GM23248 (cell line): Measurements from ENCODE around the gene ENG. TPM values are rescaled to one million over a fixed set of nuclear protein-coding genes. Genes with fewer than 3 reads are reported as not detected.

Experiments used
- DNase-seq: peaks from one replicate; pipeline ENCODE4 v3.0.0-alpha.2; 2015
- H2AFZ ChIP-seq: fragments of 200-600 bp; sonication (generic); 2 replicates; pipeline ENCODE4 v1.6.1; 2016; ENCODE audit warnings: antibody characterized with exemption
- H3F3A ChIP-seq: fragments of 200-600 bp; sonication (generic); 2 replicates; pipeline ENCODE4 v1.6.1; 2016; ENCODE audit warnings: mild to moderate bottlenecking, antibody characterized with exemption, mixed run types; ENCODE audit not compliant: insufficient read depth
- H3K27ac ChIP-seq: fragments of 200-600 bp; sonication (generic); 2 replicates; pipeline ENCODE4 v1.5.1; 2016; ENCODE audit warnings: mild to moderate bottlenecking
- H3K27me3 ChIP-seq: fragments of 200-600 bp; sonication (generic); replicated peaks from 2 replicates; pipeline ENCODE4 v1.6.1; 2016; ENCODE audit warnings: mild to moderate bottlenecking; ENCODE audit not compliant: insufficient read depth
- H3K36me3 ChIP-seq: fragments of 200-600 bp; sonication (generic); 2 replicates; pipeline ENCODE4 v1.6.1; 2016; ENCODE audit warnings: low read depth, mild to moderate bottlenecking
- H3K4me1 ChIP-seq: fragments of 200-600 bp; sonication (generic); 2 replicates; pipeline ENCODE4 v1.6.1; 2016; ENCODE audit warnings: mild to moderate bottlenecking; ENCODE audit not compliant: insufficient read depth
- H3K4me2 ChIP-seq: fragments of 200-600 bp; sonication (generic); one replicate; pipeline ENCODE4 v1.6.1; 2016; ENCODE audit warnings: mild to moderate bottlenecking; ENCODE audit not compliant: unreplicated experiment
- H3K4me3 ChIP-seq: fragments of 200-600 bp; sonication (generic); 2 replicates; pipeline ENCODE4 v1.5.1; 2016; ENCODE audit warnings: mild to moderate bottlenecking
- H3K79me2 ChIP-seq: fragments of 200-600 bp; sonication (generic); 2 replicates; pipeline ENCODE4 v1.6.1; 2016; ENCODE audit warnings: mild to moderate bottlenecking; ENCODE audit not compliant: insufficient read depth
- H3K9ac ChIP-seq: fragments of 200-600 bp; sonication (generic); 2 replicates; pipeline ENCODE4 v1.6.1; 2016; ENCODE audit warnings: mild to moderate bottlenecking
- H3K9me2 ChIP-seq: fragments of 200-600 bp; sonication (generic); 2 replicates; pipeline ENCODE4 v1.6.1; 2016; ENCODE audit warnings: mixed run types, mild to moderate bottlenecking, moderate library complexity; ENCODE audit not compliant: insufficient read depth
- H3K9me3 ChIP-seq: fragments of 200-600 bp; sonication (generic); one replicate; pipeline ENCODE4 v1.6.1; 2017; ENCODE audit warnings: low read depth
- H4K20me1 ChIP-seq: fragments of 200-600 bp; sonication (generic); 2 replicates; pipeline ENCODE4 v1.6.0; 2016; ENCODE audit not compliant: insufficient read depth
- EZH2 ChIP-seq: fragments of 200-600 bp; sonication (generic); IDR thresholded peaks from 2 replicates; pipeline ENCODE4 v1.6.1; 2018; ENCODE audit warnings: antibody characterized with exemption, mild to moderate bottlenecking; ENCODE audit not compliant: insufficient read depth, poor library complexity, severe bottlenecking
- EZH2phosphoT487 ChIP-seq: fragments of 200-600 bp; sonication (generic); IDR thresholded peaks from 2 replicates; pipeline ENCODE4 v1.6.1; 2018; ENCODE audit warnings: antibody characterized with exemption, moderate library complexity, mild to moderate bottlenecking, low read depth; ENCODE audit not compliant: insufficient read depth
- WGBS, 2 experiments: methylation state at CpG; one replicate each; pipeline ENCODE4 v1.1.6; 2015 to 2017; ENCODE audit warnings: low lambda C conversion rate in 2 of 2, low coverage in 1 of 2; ENCODE audit errors: missing lambda C conversion rate in 2 of 2; 5-methylcytosine and 5-hydroxymethylcytosine counted together
- in situ Hi-C: fragments of 300-500 bp; cut with MboI; formaldehyde crosslinking; loops from 2 replicates; pipeline ENCODE4 v1.15.0; 2020
- polyA plus RNA-seq: library from polyadenylated mRNA; unstranded; fragments of >200 nt; fragmentation: Nextera tagmentation; extraction: Ambion mirVana; gene quantifications from 2 replicates; pipeline ENCODE4 v1.2.1, GENCODE V29; 2016
- total RNA-seq: library from RNA; depleted of rRNA; stranded (reverse); fragments of >200 nt; shearing (Covaris generic); gene quantifications from 2 replicates; pipeline ENCODE4 v1.2.3, GENCODE V29; 2014

ENG gene
- total and polyA plus RNA-seq, 2 experiments from 2014 or later: 54.5 to 226 TPM

DNA sequence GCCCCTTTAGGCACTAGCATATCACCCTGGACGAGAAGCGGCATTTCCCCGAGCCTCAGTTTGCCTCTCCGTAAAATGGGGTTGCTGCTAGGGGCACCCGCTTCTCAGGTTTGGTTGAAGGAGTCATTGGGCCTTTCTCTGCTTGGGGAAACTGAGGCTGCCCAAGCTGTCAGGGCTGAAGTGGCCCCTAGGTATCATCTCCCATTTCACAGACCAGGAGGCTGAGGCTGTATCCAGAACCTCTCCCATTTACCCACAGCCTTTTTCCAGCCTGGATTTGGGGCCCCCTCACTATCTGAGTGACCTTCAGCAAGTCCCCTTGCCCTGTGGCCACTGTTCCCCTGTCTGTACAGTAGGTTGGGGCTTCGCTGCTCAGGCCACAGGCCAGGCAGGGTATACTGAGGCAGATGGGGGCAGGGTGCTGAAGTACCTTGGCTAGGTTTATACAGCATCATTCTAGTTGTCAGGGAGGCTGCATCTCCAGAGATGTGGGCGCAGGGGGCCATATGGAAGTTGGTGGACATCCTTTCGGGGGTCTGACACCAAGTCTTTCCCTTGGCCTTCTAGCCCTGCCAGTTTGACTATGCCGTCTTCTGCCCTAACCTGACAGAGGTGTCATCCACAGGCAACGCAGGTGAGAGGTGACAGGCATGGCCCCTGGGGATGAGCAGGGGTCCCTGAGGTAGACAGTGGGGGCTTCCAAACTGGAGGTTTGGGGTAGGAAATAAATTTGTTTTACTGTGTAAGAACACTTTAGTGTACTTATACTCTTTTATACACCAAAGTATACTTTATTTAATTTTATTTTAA, 43.9 kb downstream of the ENG start:
- H3K9ac ChIP-seq: no peak overlapping the region
- TF ChIP-seq EZH2phosphoT487 (no peak), EZH2 (no peak)
- no peak overlapping the region for H3K4me3 ChIP-seq

DNA sequence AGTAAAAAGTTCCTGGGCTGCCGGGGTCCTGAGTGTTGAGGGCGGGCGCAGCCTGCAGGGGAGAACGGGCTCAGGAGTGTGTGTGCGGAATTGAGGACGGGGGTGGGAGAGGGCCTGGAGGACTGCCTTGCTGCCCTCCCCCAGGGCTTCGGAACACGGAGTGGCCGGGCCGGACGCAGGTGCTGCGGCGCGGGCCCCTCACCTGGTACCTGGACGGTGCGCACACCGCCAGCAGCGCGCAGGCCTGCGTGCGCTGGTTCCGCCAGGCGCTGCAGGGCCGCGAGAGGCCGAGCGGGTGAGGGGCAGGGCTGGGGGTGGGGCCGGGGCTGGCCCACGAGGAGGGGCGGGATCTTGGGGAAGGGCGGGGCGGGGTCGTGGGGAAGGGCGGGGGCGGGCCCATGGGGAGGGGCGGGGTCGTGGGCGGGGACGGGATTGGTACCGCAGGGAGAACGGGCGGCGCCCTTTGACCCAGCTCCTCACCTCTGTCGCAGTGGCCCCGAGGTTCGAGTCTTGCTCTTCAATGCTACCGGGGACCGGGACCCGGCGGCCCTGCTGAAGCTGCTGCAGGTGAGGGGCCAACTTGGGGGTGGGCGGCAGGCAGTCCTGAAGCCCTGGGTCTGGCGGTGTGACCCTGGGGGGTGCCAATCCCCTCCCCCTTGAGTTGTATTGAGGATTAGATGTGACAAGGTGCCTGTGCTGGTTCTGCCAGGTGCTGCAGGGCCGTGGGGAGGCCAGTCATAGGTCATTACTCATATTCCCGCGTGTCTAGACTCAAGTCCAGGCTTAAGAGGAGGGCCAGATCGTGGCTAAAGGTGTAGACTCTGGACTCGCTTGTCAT, 44.7 kb downstream of the ENG start:
- in situ Hi-C loops: no loop called here
- H3F3A ChIP-seq: peaks cover 16% of the 10 kb centered on the region
- no peaks in the 10 kb centered on the region for H4K20me1 ChIP-seq
- H3K9me2 ChIP-seq: no peaks in the 10 kb centered on the region
- H3K36me3 ChIP-seq: peaks cover 14% of the 10 kb centered on the region; the same call in 1 of the 2 replicates
- H3K4me3 ChIP-seq: no peak overlapping the region
- H3K9ac ChIP-seq: no peak overlapping the region
- no peak overlapping the region for H3K4me2 ChIP-seq
- TF ChIP-seq EZH2phosphoT487: no peak
- TF ChIP-seq EZH2: no peak
- H3K79me2 ChIP-seq: peaks cover 22% of the 10 kb centered on the region
- H3K27ac ChIP-seq: no peak overlapping the region
- H3K4me1 ChIP-seq: 0 out of 2 replicates have a peak, but pooled peaks cover 2% of the 10 kb centered on the region
- 36 to 49% methylated on average over 31 to 43 of the region's 57 CpGs for WGBS, 2 experiments
- no peaks in the 10 kb centered on the region for H3K27me3 ChIP-seq
- H3K9me3 ChIP-seq: no peaks in the 10 kb centered on the region
- H2AFZ ChIP-seq: no peak overlapping the region
- peak; percentile 56 for DNase-seq

More for the DNA sequence above, 43.9 kb downstream of the ENG start:
- H3K36me3 ChIP-seq: peaks cover 14% of the 10 kb centered on the region; the same call in 1 of the 2 replicates
- WGBS, 2 experiments: 97 to 98% methylated on average over 10 of the region's 10 CpGs
- H2AFZ ChIP-seq: no peak overlapping the region
- H3K79me2 ChIP-seq: peaks cover 14% of the 10 kb centered on the region
- no peak overlapping the region for H3K27ac ChIP-seq
- DNase-seq: no peak
- H3K9me3 ChIP-seq: no peaks in the 10 kb centered on the region
- H3F3A ChIP-seq: peaks cover 16% of the 10 kb centered on the region
- H4K20me1 ChIP-seq: no peaks in the 10 kb centered on the region
- no peaks in the 10 kb centered on the region for H3K9me2 ChIP-seq
- H3K27me3 ChIP-seq: no peaks in the 10 kb centered on the region
- H3K4me2 ChIP-seq: no peak overlapping the region
- H3K4me1 ChIP-seq: no peaks in the 10 kb centered on the region
- in situ Hi-C loops: no loop called here

DNA sequence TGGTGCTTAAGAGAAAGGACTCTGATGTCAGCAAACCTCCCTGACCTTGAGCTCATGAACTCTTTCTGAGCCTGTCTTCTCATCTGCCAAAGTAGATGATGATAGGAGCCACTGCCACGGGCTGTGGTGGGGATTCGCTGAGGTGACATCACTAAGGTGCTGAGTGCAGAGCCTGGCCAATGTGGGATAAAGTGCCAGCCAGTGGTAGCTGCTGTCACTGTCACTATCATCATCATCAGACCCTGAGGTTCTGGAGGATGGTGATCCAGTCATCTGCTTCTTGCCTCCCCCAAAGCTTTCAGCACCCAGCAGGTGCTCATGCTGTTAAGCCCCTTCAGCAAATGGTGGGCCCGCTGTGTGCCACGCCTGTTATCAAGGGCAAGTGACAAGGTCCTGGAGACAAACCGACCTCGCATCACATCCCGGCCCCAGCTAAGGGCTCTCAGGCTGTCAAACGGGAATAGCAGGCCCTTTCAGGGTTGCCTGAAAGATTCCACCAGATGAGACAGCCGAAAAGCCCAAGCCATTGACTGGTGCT, 45.4 kb downstream of the ENG start:
- Histone ChIP-seq H3K79me2 (peaks cover 29% of the 10 kb centered on the region), H3K4me1 (peaks cover 9% of the 10 kb centered on the region), H3K4me2 (no peak overlapping the region), H2AFZ (no peak overlapping the region), H4K20me1 (no peaks in the 10 kb centered on the region), H3K9me3 (no peaks in the 10 kb centered on the region), H3F3A (peaks cover 14% of the 10 kb centered on the region), H3K36me3 (peaks cover 13% of the 10 kb centered on the region; the same call in 1 of the 2 replicates), H3K9me2 (no peaks in the 10 kb centered on the region), H3K27ac (no peak overlapping the region), H3K27me3 (no peaks in the 10 kb centered on the region), H3K9ac (no peak overlapping the region), H3K4me3 (no peak overlapping the region)
- in situ Hi-C loops: no loop called here
- WGBS, 2 experiments: 74 to 76% methylated on average over 9 of the region's 9 CpGs
- TF ChIP-seq EZH2: no peak
- no peak for TF ChIP-seq EZH2phosphoT487
- DNase-seq: no peak

DNA sequence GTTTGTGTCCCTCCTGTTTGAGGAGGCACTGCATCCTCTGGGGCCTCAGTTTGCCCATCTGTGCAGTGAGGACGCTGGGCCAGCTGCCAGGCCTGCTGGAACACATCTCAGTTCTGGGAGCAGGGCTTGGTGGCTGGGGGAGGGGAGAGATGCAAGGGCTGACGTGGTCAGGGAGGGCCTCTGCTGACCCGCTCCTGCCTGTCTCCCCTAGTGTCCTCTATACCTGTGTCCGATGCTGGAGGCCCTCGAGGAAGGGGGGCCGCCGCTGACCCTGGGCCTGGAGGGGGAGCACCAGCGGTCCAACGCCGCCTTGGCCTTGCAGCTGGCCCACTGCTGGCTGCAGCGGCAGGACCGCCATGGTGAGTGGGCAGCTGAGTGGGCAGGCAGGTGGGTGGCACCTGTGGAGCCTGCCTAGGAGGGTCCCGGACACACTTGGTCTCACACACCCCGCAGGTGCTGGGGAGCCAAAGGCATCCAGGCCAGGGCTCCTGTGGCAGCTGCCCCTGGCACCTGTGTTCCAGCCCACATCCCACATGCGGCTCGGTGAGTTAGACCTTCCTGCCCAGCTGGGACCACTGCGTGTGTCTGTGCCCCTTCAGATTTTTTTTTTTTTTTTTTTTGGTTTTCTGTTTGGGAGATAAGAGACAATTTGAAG, 46.0 kb downstream of the ENG start:
- in situ Hi-C loops: no loop called here
- 94 to 96% methylated on average over 16 to 17 of the region's 17 CpGs for WGBS, 2 experiments
- Histone ChIP-seq H3K9ac (no peak overlapping the region), H4K20me1 (no peaks in the 10 kb centered on the region), H3K9me3 (no peaks in the 10 kb centered on the region), H3K36me3 (peaks cover 8% of the 10 kb centered on the region; the same call in 1 of the 2 replicates), H3K27me3 (no peaks in the 10 kb centered on the region), H3K9me2 (no peaks in the 10 kb centered on the region), H3K27ac (no peak overlapping the region), H3K4me3 (no peak overlapping the region), H3F3A (peaks cover 9% of the 10 kb centered on the region), H2AFZ (no peak overlapping the region), H3K79me2 (peaks cover 34% of the 10 kb centered on the region), H3K4me1 (peaks cover 13% of the 10 kb centered on the region), H3K4me2 (no peak overlapping the region)
- no peak for TF ChIP-seq EZH2
- no peak for TF ChIP-seq EZH2phosphoT487
- no peak for DNase-seq
